DOHH2 (cell line): Measurements from ENCODE around the gene MPC2.

ENCODE experiments used
- EZH2phosphoT487 ChIP-seq: fragments of 200-600 bp; sonication (generic); IDR thresholded peaks from 2 replicates; pipeline ENCODE4 v1.6.1; 2017; ENCODE audit warnings: borderline replicate concordance, mild to moderate bottlenecking, antibody characterized with exemption, low read length, moderate library complexity, mixed read lengths
- TF ChIP-seq, protein P1 (sequence below): fragments of 200-600 bp; sonication (generic); IDR thresholded peaks from one replicate; pipeline ENCODE4 v1.5.1; 2014; ENCODE audit warnings: antibody characterized with exemption, mild to moderate bottlenecking, low read depth, low read length; ENCODE audit not compliant: poor library complexity, severe bottlenecking

DNA sequence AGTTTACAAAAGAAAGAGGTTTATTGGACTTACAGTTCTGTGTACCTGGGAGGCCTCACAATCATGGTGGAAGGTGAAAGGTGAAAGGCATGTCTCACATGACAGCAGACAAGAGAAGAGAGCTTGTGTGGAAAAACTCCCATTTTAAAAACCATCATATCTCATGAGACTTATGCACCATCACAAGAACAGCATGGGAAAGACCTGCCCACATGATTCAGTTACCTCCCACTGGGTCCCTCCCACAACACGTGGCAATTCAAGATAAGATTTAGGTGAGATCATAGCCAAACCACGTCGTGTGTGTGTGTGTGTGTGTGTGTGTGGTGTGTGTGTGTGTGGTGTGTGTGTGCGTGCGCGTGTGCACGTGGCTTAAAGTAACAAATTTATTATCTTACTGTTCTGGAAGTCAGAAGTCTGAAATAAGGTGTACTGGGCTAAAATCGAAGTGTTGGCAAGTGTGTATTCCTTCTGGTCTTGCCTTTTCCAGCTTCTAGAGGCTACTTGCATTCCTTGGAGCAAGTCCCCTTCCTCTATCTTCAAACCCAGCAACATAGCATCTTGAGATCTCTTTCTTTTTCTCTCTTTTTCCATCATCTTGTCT, 48.1 kb upstream of the MPC2 start:
- TF ChIP-seq, protein P1, sequence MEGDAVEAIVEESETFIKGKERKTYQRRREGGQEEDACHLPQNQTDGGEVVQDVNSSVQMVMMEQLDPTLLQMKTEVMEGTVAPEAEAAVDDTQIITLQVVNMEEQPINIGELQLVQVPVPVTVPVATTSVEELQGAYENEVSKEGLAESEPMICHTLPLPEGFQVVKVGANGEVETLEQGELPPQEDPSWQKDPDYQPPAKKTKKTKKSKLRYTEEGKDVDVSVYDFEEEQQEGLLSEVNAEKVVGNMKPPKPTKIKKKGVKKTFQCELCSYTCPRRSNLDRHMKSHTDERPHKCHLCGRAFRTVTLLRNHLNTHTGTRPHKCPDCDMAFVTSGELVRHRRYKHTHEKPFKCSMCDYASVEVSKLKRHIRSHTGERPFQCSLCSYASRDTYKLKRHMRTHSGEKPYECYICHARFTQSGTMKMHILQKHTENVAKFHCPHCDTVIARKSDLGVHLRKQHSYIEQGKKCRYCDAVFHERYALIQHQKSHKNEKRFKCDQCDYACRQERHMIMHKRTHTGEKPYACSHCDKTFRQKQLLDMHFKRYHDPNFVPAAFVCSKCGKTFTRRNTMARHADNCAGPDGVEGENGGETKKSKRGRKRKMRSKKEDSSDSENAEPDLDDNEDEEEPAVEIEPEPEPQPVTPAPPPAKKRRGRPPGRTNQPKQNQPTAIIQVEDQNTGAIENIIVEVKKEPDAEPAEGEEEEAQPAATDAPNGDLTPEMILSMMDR, result no peak
- TF ChIP-seq EZH2phosphoT487, result no peak
